A673 (cell line): Measurements from ENCODE around the gene ABCA9. TPM values are rescaled to one million over a fixed set of nuclear protein-coding genes. Genes with fewer than 3 reads are reported as not detected.
"Not testable (repeated sequence)": the region's sequence is repeated elsewhere in the genome, so short reads cannot be mapped to it uniquely, and the experiment has no call there.

Source experiments
- BruUV-seq: library from RNA; stranded (reverse); fragments of 400-500 nt; replicated peaks from 2 replicates; lab custom pipeline; 2021; lab: Mats Ljungman, UMichigan
- CTCF ChIA-PET: fragments of 300-600 bp; sonication (Branson Sonifier 250); formaldehyde crosslinking; loops from one replicate; lab custom pipeline; 2022; ENCODE audit warnings: antibody characterized with exemption; lab: Charles Lee
- POLR2A ChIA-PET: fragments of 300-600 bp; sonication (Branson Sonifier 250); formaldehyde crosslinking; loops from one replicate; lab custom pipeline; 2022; ENCODE audit warnings: antibody characterized with exemption; ENCODE audit not compliant: low non-redundant PET; lab: Charles Lee
- DNase-seq: peaks from one replicate; pipeline ENCODE4 v3.0.0-alpha.2; 2015; ENCODE audit warnings: low spot score
- H3K27ac ChIP-seq: fragments of 200-600 bp; sonication (generic); 2 replicates; pipeline ENCODE4 v1.5.1; 2016; ENCODE audit warnings: mixed run types, low read depth, mild to moderate bottlenecking, mixed read lengths, antibody characterized with exemption, low read length; ENCODE audit not compliant: poor library complexity, severe bottlenecking
- H3K27me3 ChIP-seq: fragments of 200-600 bp; sonication (generic); replicated peaks from 2 replicates; pipeline ENCODE4 v1.6.1; 2017; ENCODE audit warnings: mixed run types, low read depth, mild to moderate bottlenecking, mixed read lengths, antibody characterized with exemption, low read length; ENCODE audit not compliant: insufficient read depth, poor library complexity
- H3K36me3 ChIP-seq: fragments of 200-600 bp; sonication (generic); 2 replicates; pipeline ENCODE4 v1.6.1; 2016; ENCODE audit warnings: mixed run types, mild to moderate bottlenecking, mixed read lengths, antibody characterized with exemption, low read length; ENCODE audit not compliant: insufficient read depth, poor library complexity, severe bottlenecking
- H3K4me1 ChIP-seq: fragments of 200-600 bp; sonication (generic); 2 replicates; pipeline ENCODE4 v1.6.1; 2017; ENCODE audit warnings: mixed run types, mild to moderate bottlenecking, mixed read lengths, antibody characterized with exemption, low read length; ENCODE audit not compliant: insufficient read depth, poor library complexity, severe bottlenecking
- H3K4me3 ChIP-seq: fragments of 200-600 bp; sonication (generic); 2 replicates; pipeline ENCODE4 v1.5.1; 2016; ENCODE audit warnings: low read depth, mixed run types, mild to moderate bottlenecking, mixed read lengths, low read length; ENCODE audit not compliant: poor library complexity, severe bottlenecking
- H3K9me3 ChIP-seq: fragments of 200-600 bp; sonication (generic); 2 replicates; pipeline ENCODE4 v1.6.1; 2016; ENCODE audit warnings: mixed run types, low read depth, mild to moderate bottlenecking, mixed read lengths, antibody characterized with exemption, low read length; ENCODE audit not compliant: poor library complexity, severe bottlenecking
- CTCF ChIP-seq: fragments of 300-800, 200-600 bp; sonication (generic); conservative IDR thresholded peaks from 2 replicates; pipeline ENCODE4 v1.5.1; 2017; ENCODE audit warnings: low read depth, mild to moderate bottlenecking, antibody characterized with exemption, low read length, moderate library complexity, mixed read lengths
- EZH2 ChIP-seq: fragments of 200-600 bp; sonication (generic); IDR thresholded peaks from 2 replicates; pipeline ENCODE4 v1.6.1; 2017; ENCODE audit warnings: borderline replicate concordance, low read depth, mild to moderate bottlenecking, mixed read lengths, antibody characterized with exemption, low read length; ENCODE audit not compliant: poor library complexity, severe bottlenecking
- intact Hi-C: fragments of 100-400 bp; cut with micrococcal nuclease; formaldehyde crosslinking; loops from one replicate; pipeline ENCODE4 v1.10.0; 2022; ENCODE audit not compliant: unreplicated experiment
- total RNA-seq: library from RNA; stranded (reverse); gene quantifications from 2 replicates; pipeline ENCODE4 v1.2.3, GENCODE V29; 2021

The ABCA9 gene
- total RNA-seq, 1 experiment from 2014 or later, result 1.4 TPM

DNA sequence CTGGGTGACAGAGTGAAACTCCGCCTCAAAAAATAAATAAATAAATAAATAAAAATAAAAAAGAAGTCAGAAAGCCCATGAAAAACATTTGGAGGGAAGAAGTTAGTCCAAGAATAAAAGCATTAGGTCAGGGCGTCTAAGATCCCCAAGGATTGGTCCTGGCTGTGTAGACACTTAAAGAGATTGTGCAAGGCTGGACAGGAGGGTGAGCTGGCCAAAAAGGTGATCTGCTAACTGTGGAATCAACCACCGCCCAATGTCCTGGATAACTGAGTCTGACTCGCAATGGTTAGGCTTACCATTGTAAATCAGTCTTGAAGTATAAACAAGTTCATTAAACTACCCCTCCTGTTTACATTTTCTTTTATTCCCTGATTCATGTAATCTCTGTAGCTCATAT lies 96.8 kb downstream of the ABCA9 start:
- no peaks in the 10 kb centered on the region for H3K27me3 ChIP-seq
- no peaks in the 10 kb centered on the region for H3K36me3 ChIP-seq
- intact Hi-C loops, result no loop called here
- no peaks in the 10 kb centered on the region for H3K4me1 ChIP-seq
- DNase-seq, result no peak
- POLR2A ChIA-PET, result no interaction called here
- BruUV-seq, result no TSS peak
- H3K27ac ChIP-seq, result no peak overlapping the region
- TF ChIP-seq EZH2 (no peak), CTCF (no peak)
- H3K4me3 ChIP-seq, result no peak overlapping the region
- CTCF ChIA-PET, result no interaction called here
- H3K9me3 ChIP-seq, result no peaks in the 10 kb centered on the region

DNA sequence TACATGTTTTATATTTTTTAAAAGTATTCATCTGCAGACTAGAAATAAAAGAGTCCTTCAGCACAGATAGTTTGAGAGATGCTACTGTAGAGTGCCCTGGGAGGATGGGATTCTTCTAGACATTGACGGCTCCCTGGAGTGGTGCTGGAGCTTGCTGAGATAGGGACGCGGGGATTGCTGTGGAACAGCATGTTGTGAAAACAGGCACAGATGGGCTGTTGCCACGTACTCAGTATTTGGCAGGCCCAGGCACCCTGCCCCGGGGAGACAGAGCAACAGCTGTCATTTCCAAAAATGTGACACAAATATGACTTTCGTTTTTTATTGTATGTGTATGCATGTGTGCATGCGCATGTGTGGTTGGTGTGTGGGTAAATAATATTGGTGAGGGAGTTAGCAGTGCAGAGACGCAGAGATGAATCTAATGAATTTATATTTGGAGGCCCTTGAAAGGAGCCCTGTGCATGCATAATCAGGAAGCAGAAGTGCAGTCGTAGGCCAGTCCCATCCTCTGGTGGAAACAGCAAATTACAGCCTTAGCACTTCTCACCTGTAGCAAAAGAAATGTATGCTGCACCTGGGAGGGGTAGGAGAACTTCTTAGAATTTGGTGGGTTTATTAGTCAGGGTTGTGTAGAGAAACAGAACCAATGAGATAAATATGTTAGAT lies 99.4 kb downstream of the ABCA9 start:
- H3K27me3 ChIP-seq, result no peaks in the 10 kb centered on the region
- ChIA-PET CTCF (no interaction called here), POLR2A (no interaction called here)
- no peaks in the 10 kb centered on the region for H3K9me3 ChIP-seq
- no peaks in the 10 kb centered on the region for H3K4me1 ChIP-seq
- no peaks in the 10 kb centered on the region for H3K36me3 ChIP-seq
- intact Hi-C loops, result no loop called here
- BruUV-seq, result no TSS peak
- no peak for DNase-seq
- H3K27ac ChIP-seq, result no peak overlapping the region
- no peak overlapping the region for H3K4me3 ChIP-seq
- TF ChIP-seq CTCF (no peak), EZH2 (no peak)

- DNase-seq, H3K36me3 ChIP-seq, BruUV-seq, CTCF ChIA-PET, H3K27me3 ChIP-seq, intact Hi-C loops, H3K4me3 ChIP-seq, H3K4me1 ChIP-seq, POLR2A ChIA-PET, H3K27ac ChIP-seq, H3K9me3 ChIP-seq: not testable (repeated sequence)
Measured at GRCh38 chr17:68959117-68959516, 101.6 kb downstream of the ABCA9 start.

DNA sequence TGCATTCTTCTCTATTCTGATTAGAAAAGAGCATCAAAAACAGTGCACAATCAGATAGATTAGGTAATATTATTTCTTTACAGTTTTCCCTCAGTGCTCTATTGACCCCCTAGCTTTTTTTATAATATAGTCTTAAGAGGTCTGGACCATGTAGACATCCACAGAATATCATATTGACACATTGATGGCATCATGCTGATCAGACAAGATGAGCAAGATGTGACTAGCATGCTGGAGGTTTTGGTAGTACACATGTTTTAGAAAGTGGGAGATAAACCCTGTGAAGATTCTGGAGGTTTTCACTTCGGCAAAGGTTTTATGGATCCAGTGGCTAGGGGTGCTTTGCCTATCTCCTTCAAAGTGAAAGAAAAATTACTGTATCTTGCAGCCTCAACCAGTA lies 102.8 kb downstream of the ABCA9 start:
- TF ChIP-seq EZH2, result no peak
- no peak for TF ChIP-seq CTCF
- CTCF ChIA-PET, result no interaction called here
- no peak for DNase-seq

More for the DNA sequence above, 102.8 kb downstream of the ABCA9 start:
- Histone ChIP-seq H3K27ac (no peak overlapping the region), H3K4me1 (peaks cover 4% of the 10 kb centered on the region), H3K9me3 (no peaks in the 10 kb centered on the region), H3K27me3 (no peaks in the 10 kb centered on the region), H3K36me3 (no peaks in the 10 kb centered on the region), H3K4me3 (no peak overlapping the region)
- intact Hi-C loops, result no loop called here
- POLR2A ChIA-PET, result no interaction called here
- no TSS peak for BruUV-seq
